PC-3 (cell line): ENCODE results near the gene MMRN2. TPM values are rescaled to one million over a fixed set of nuclear protein-coding genes. Genes with fewer than 3 reads are reported as not detected.
"Not testable (repeated sequence)": the region's sequence is repeated elsewhere in the genome, so short reads cannot be mapped to it uniquely, and the experiment has no call there.

Experiments
- ATAC-seq: fragments of 200-7000 bp; cut with Tn5 transposase; 2 replicates; pipeline ENCODE4 v1.9.1; 2020; ENCODE audit warnings: mild to moderate bottlenecking, moderate library complexity
- BruUV-seq: library from RNA; stranded (reverse); fragments of 400-500 nt; replicated peaks from 2 replicates; lab custom pipeline; 2021; lab: Mats Ljungman, UMichigan
- CTCF ChIA-PET: fragments of 300-600 bp; sonication (Branson Sonifier 250); formaldehyde crosslinking; loops from one replicate; lab custom pipeline; 2022; ENCODE audit warnings: antibody characterized with exemption; lab: Charles Lee
- POLR2A ChIA-PET: fragments of 300-600 bp; sonication (Branson Sonifier 250); formaldehyde crosslinking; loops from one replicate; lab custom pipeline; 2022; ENCODE audit warnings: antibody characterized with exemption; ENCODE audit not compliant: unreplicated experiment; lab: Charles Lee
- DNase-seq: peaks from one replicate; pipeline ENCODE4 v3.0.0-alpha.2; 2015
- H2AFZ ChIP-seq: fragments of 300-600 bp; sonication (generic); 2 replicates; pipeline ENCODE4 v1.6.0; 2016; ENCODE audit warnings: antibody characterized with exemption, low read length
- H3F3A ChIP-seq: fragments of 300-600 bp; sonication (generic); one replicate; pipeline ENCODE4 v1.6.0; 2017; ENCODE audit warnings: antibody characterized with exemption, low read length, control low read depth, mild to moderate bottlenecking; ENCODE audit not compliant: unreplicated experiment
- H3K27ac ChIP-seq: fragments of 300-600 bp; sonication (generic); 2 replicates; pipeline ENCODE4 v1.5.1; 2016; ENCODE audit warnings: mild to moderate bottlenecking, low read length
- H3K27me3 ChIP-seq: fragments of 300-600 bp; sonication (generic); 2 replicates; pipeline ENCODE4 v1.6.1; 2016; ENCODE audit warnings: low read length, mixed read lengths
- H3K36me3 ChIP-seq: fragments of 300-600 bp; sonication (generic); 2 replicates; pipeline ENCODE4 v1.6.1; 2016; ENCODE audit warnings: low read depth, mixed run types, low read length, mixed read lengths
- H3K4me1 ChIP-seq: fragments of 300-600 bp; sonication (generic); 2 replicates; pipeline ENCODE4 v1.5.1; 2016; ENCODE audit warnings: low read length; ENCODE audit not compliant: insufficient read depth
- H3K4me2 ChIP-seq: fragments of 300-600 bp; sonication (generic); 2 replicates; pipeline ENCODE4 v1.6.0; 2016; ENCODE audit warnings: low read length
- H3K4me3 ChIP-seq: fragments of 300-600 bp; sonication (generic); 2 replicates; pipeline ENCODE4 v1.5.1; 2016; ENCODE audit warnings: mild to moderate bottlenecking, low read length, mixed read lengths
- H3K79me2 ChIP-seq: fragments of 300-600 bp; sonication (generic); 2 replicates; pipeline ENCODE4 v1.6.1; 2017; ENCODE audit warnings: low read length, mixed read lengths
- H3K9ac ChIP-seq: fragments of 300-600 bp; sonication (generic); 2 replicates; pipeline ENCODE4 v1.6.0; 2016; ENCODE audit warnings: mild to moderate bottlenecking, low read length
- H3K9me2 ChIP-seq: fragments of 300-600 bp; sonication (generic); replicated peaks from 2 replicates; pipeline ENCODE4 v1.6.1; 2016; ENCODE audit warnings: mixed run types, low read length, mixed read lengths
- H3K9me3 ChIP-seq: fragments of 300-600 bp; sonication (generic); 2 replicates; pipeline ENCODE4 v1.6.1; 2016; ENCODE audit warnings: low read length, mixed read lengths
- H4K20me1 ChIP-seq: fragments of 300-600 bp; sonication (generic); 2 replicates; pipeline ENCODE4 v1.6.1; 2016; ENCODE audit warnings: low read length, mixed read lengths
- EZH2 ChIP-seq: fragments of 300-600 bp; sonication (generic); IDR thresholded peaks from one replicate; pipeline ENCODE4 v1.6.1; 2017; ENCODE audit warnings: antibody characterized with exemption, mild to moderate bottlenecking, low read length; ENCODE audit not compliant: unreplicated experiment
- EZH2phosphoT487 ChIP-seq: fragments of 300-600 bp; sonication (generic); IDR thresholded peaks from 2 replicates; pipeline ENCODE4 v1.6.1; 2018; ENCODE audit warnings: mild to moderate bottlenecking, antibody characterized with exemption, low read length, borderline replicate concordance
- intact Hi-C: fragments of 100-400 bp; cut with micrococcal nuclease; formaldehyde crosslinking; loops from 2 replicates; pipeline ENCODE4 v1.9.0; 2023
- total RNA-seq: library from RNA; depleted of rRNA; stranded (reverse); fragments of >200 nt; gene quantifications from 2 replicates; pipeline ENCODE4 v1.2.3, GENCODE V29; 2014
- TF ChIP-seq, protein P1 (sequence below): fragments of 300-600 bp; sonication (generic); conservative IDR thresholded peaks from 2 replicates; pipeline ENCODE4 v1.5.1; 2017; ENCODE audit warnings: antibody characterized with exemption, low read depth, mild to moderate bottlenecking, low read length

Gene MMRN2
- total RNA-seq, 1 experiment from 2014 or later, result 1.9 TPM

DNA sequence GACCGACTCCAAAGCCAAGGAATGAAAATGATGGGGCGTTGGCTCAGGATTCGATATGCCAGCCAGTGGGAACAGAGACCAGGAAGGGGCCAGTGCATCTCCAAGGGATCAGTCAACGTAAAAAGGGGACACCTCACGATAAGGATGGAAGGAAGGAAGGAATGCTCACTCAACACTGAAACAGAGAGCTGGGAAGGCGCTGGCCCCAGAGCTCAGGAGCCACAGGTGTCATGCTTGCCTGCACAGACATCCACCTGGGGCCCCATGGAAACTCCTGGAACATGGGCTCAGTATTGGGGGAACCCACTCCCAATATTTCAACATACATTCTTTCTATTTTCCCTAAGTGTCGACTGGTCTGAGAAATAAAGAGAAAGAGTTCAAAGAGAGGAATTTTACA lies 5.3 kb downstream of the MMRN2 start:
- no TSS peak for BruUV-seq
- intact Hi-C loops, result no loop called here
- CTCF ChIA-PET, result no interaction called here

DNA sequence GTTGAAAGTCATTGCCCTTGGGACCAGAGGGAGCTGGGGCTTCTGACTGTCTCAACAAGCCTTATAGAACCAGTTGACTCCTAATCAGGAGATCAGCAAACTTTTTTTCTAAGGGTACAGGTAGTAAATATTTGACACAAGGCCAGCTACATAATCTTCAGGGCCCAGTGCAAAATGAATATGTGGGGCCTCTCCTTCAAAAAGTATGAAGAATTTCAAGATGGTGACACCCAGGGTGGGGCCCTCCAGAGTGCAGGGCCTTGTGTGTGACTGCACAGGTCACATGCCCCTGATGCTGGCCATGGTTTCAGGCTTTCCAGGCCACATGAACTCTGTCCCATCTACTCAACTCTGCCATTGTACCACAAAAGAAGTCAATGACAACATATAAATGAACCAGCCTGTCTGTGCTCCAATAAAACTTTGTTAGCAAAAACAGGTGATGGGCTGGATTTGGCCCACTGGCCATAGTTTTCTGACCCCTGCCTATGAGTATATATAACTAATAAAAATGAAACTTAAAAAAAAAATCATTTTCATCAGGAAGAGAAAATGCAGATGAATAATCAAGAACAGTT lies 6.1 kb downstream of the MMRN2 start:
- no peaks in the 10 kb centered on the region for H3K79me2 ChIP-seq
- TF ChIP-seq EZH2phosphoT487, result no peak
- TF ChIP-seq, protein P1, sequence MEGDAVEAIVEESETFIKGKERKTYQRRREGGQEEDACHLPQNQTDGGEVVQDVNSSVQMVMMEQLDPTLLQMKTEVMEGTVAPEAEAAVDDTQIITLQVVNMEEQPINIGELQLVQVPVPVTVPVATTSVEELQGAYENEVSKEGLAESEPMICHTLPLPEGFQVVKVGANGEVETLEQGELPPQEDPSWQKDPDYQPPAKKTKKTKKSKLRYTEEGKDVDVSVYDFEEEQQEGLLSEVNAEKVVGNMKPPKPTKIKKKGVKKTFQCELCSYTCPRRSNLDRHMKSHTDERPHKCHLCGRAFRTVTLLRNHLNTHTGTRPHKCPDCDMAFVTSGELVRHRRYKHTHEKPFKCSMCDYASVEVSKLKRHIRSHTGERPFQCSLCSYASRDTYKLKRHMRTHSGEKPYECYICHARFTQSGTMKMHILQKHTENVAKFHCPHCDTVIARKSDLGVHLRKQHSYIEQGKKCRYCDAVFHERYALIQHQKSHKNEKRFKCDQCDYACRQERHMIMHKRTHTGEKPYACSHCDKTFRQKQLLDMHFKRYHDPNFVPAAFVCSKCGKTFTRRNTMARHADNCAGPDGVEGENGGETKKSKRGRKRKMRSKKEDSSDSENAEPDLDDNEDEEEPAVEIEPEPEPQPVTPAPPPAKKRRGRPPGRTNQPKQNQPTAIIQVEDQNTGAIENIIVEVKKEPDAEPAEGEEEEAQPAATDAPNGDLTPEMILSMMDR, result no peak
- no peak for TF ChIP-seq EZH2
- ATAC-seq (no peak), DNase-seq (no peak)
- BruUV-seq, result no TSS peak
- H3K36me3 ChIP-seq, result no peaks in the 10 kb centered on the region
- no peaks in the 10 kb centered on the region for H3K4me1 ChIP-seq
- no peaks in the 10 kb centered on the region for H3K9me3 ChIP-seq
- no peak overlapping the region for H3K27ac ChIP-seq
- H2AFZ ChIP-seq, result no peak overlapping the region
- no peaks in the 10 kb centered on the region for H3K9me2 ChIP-seq
- intact Hi-C loops, result no loop called here
- CTCF ChIA-PET, result no interaction called here
- H3K4me3 ChIP-seq, result no peak overlapping the region
- no peak overlapping the region for H3K4me2 ChIP-seq
- POLR2A ChIA-PET, result no interaction called here
- H3K27me3 ChIP-seq, result no peaks in the 10 kb centered on the region
- no peaks in the 10 kb centered on the region for H4K20me1 ChIP-seq
- no peaks in the 10 kb centered on the region for H3F3A ChIP-seq
- no peak overlapping the region for H3K9ac ChIP-seq

More for the DNA sequence above, 5.3 kb downstream of the MMRN2 start:
- Histone ChIP-seq H3K9me3 (no peaks in the 10 kb centered on the region), H3K9me2 (no peaks in the 10 kb centered on the region), H3K4me2 (no peak overlapping the region), H3K4me1 (no peaks in the 10 kb centered on the region), H4K20me1 (no peaks in the 10 kb centered on the region), H3K27me3 (no peaks in the 10 kb centered on the region), H3K9ac (no peak overlapping the region), H2AFZ (no peak overlapping the region), H3K36me3 (no peaks in the 10 kb centered on the region), H3K27ac (no peak overlapping the region), H3K79me2 (no peaks in the 10 kb centered on the region), H3K4me3 (no peak overlapping the region), H3F3A (no peaks in the 10 kb centered on the region)
- TF ChIP-seq, protein P1, result no peak
- TF ChIP-seq EZH2, result no peak
- TF ChIP-seq EZH2phosphoT487, result no peak
- DNase-seq, result no peak
- POLR2A ChIA-PET, result no interaction called here
- no peak for ATAC-seq

DNA sequence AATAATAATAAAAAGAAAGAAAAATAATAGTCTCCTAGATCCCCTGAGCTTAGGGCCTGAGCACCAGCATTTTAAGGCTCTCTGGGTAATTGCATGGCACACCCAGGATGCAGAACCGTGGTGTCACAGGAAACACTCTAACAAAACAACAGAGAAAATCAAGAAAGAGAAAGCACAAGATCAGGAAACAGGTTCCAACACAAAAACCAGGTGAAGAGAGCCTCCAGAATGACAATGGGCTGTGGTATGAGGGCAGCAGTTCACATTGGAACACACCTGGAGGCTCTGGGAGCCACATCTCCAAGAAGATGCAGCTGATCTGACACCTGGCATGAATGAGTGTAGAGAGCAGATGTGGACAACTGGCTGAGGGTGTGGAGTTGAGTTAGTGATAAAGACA lies 7.1 kb downstream of the MMRN2 start:
- Histone ChIP-seq H4K20me1 (no peaks in the 10 kb centered on the region), H3K4me1 (no peaks in the 10 kb centered on the region), H3F3A (no peaks in the 10 kb centered on the region), H2AFZ (no peak overlapping the region), H3K9me3 (no peaks in the 10 kb centered on the region), H3K4me3 (no peak overlapping the region), H3K27me3 (no peaks in the 10 kb centered on the region), H3K9ac (no peak overlapping the region), H3K36me3 (no peaks in the 10 kb centered on the region), H3K79me2 (no peaks in the 10 kb centered on the region), H3K9me2 (no peaks in the 10 kb centered on the region), H3K27ac (no peak overlapping the region), H3K4me2 (no peak overlapping the region)
- intact Hi-C loops, result no loop called here
- CTCF ChIA-PET, result no interaction called here
- TF ChIP-seq EZH2, result no peak
- TF ChIP-seq EZH2phosphoT487, result no peak
- TF ChIP-seq, protein P1, result no peak
- no peak for DNase-seq
- POLR2A ChIA-PET, result no interaction called here
- BruUV-seq, result no TSS peak
- no peak for ATAC-seq

DNA sequence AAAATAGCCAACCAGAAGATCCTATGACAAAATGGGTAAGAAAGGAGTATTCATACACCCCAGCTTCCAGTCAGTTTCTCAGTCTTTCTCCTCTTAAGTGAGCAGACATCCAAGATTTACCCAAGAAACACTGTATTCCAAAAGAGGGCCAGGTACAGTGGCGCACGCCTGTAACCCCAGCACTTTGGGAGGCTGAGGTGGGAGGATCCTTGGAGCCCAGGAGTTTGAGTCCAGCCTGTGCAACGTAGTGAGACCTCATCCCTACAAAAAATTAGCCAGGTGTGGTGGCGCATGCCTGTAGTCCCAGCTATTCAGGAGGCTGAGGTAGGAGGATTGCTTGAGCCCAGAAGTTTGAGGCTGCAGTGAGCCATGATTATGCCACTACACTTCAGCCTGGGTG lies 9.6 kb downstream of the MMRN2 start:
- BruUV-seq, H2AFZ ChIP-seq, ATAC-seq, H3K27me3 ChIP-seq, POLR2A ChIA-PET, H3K4me2 ChIP-seq, H3K27ac ChIP-seq, CTCF ChIA-PET, H3K79me2 ChIP-seq, H3K4me1 ChIP-seq, H3F3A ChIP-seq, DNase-seq, H3K36me3 ChIP-seq, intact Hi-C loops, H3K9me2 ChIP-seq, H3K4me3 ChIP-seq, H4K20me1 ChIP-seq, H3K9me3 ChIP-seq, H3K9ac ChIP-seq: not testable (repeated sequence)
